Peyer's patch (tissue), 4 donors: Measurements from ENCODE around the gene HERPUD1.
"Not testable (repeated sequence)": the region's sequence is repeated elsewhere in the genome, so short reads cannot be mapped to it uniquely, and the experiment has no call there.

Experiments used
- POLR2A ChIP-seq, 2 donors: fragments of 450-650 bp; IDR thresholded peaks; one replicate each; pipeline ENCODE4 v1.5.1; 2017; ENCODE audit warnings: antibody characterized with exemption in 2 of 2, mild to moderate bottlenecking in 2 of 2, moderate library complexity in 2 of 2
- TF ChIP-seq, protein P1 (sequence below), 6 experiments: fragments of 450-650 bp in 4 of 6; fragments of 200-600 bp in 2 of 6; sonication (generic) in 1 of 6; IDR thresholded peaks; one replicate each; pipeline ENCODE4 v1.5.1; 2017 to 2019; ENCODE audit warnings: antibody characterized with exemption in 6 of 6, mild to moderate bottlenecking in 3 of 6, moderate library complexity in 1 of 6

DNA sequence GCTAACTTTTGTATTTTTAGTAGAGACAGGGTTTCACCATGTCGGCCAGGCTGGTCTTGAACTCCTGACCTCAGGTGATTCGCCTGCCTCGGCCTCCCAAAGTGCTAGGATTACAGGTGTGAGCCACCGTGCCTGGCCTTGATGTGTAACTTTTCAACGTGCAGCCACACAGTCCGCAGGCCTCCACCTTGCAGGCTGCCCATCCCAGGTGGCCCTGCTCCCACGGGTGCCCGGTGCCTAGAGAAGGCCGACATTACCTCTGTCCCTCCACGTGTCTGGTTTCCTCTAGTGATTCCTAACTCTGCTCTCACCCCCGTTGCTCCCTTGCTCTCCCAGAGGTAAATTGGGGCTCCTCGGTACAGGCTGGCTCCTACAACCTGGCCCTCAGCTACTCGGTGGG is 47.0 kb upstream of the HERPUD1 start:
- TF ChIP-seq, protein P1, sequence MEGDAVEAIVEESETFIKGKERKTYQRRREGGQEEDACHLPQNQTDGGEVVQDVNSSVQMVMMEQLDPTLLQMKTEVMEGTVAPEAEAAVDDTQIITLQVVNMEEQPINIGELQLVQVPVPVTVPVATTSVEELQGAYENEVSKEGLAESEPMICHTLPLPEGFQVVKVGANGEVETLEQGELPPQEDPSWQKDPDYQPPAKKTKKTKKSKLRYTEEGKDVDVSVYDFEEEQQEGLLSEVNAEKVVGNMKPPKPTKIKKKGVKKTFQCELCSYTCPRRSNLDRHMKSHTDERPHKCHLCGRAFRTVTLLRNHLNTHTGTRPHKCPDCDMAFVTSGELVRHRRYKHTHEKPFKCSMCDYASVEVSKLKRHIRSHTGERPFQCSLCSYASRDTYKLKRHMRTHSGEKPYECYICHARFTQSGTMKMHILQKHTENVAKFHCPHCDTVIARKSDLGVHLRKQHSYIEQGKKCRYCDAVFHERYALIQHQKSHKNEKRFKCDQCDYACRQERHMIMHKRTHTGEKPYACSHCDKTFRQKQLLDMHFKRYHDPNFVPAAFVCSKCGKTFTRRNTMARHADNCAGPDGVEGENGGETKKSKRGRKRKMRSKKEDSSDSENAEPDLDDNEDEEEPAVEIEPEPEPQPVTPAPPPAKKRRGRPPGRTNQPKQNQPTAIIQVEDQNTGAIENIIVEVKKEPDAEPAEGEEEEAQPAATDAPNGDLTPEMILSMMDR (IDR thresholded peaks at IDR 0.05): not testable (repeated sequence)
- not testable (repeated sequence) for TF ChIP-seq POLR2A (IDR thresholded peaks at IDR 0.05)
